DND-41 (cell line): ENCODE results near the gene TMEM236.
A peak's percentile ranks its signal among the peaks of the same experiment; 100 is the strongest.

ENCODE experiments used
- ATAC-seq: fragments of 200-7000 bp; cut with Tn5 transposase; 3 replicates; pipeline ENCODE4 v1.9.1; 2021; ENCODE audit warnings: low read depth; ENCODE audit not compliant: insufficient read depth
- DNase-seq: peaks from one replicate; pipeline ENCODE4 v3.0.0-alpha.2; 2020
- H2AFZ ChIP-seq: 2 replicates; pipeline ENCODE4 v1.6.0; 2012; ENCODE audit warnings: low read depth, low read length
- H3K27ac ChIP-seq: 2 replicates; pipeline ENCODE4 v1.5.1; 2012; ENCODE audit warnings: low read length, inconsistent platforms
- H3K27me3 ChIP-seq: fragments of 200-600 bp; sonication (generic); 2 replicates; pipeline ENCODE4 v1.6.0; 2012; ENCODE audit warnings: low read length, mild to moderate bottlenecking, inconsistent platforms; ENCODE audit not compliant: insufficient read depth, poor library complexity
- H3K36me3 ChIP-seq: 2 replicates; pipeline ENCODE4 v1.5.1; 2012; ENCODE audit warnings: low read length, inconsistent platforms; ENCODE audit not compliant: insufficient read depth
- H3K4me1 ChIP-seq: 2 replicates; pipeline ENCODE4 v1.5.1; 2012; ENCODE audit warnings: mild to moderate bottlenecking, low read length; ENCODE audit not compliant: insufficient read depth
- H3K4me2 ChIP-seq: 2 replicates; pipeline ENCODE4 v1.6.0; 2012; ENCODE audit warnings: mild to moderate bottlenecking, moderate library complexity, low read length, inconsistent platforms; ENCODE audit not compliant: insufficient read depth
- H3K4me3 ChIP-seq, 2 experiments: fragments of 200-600 bp in 1 of 2; shearing (Covaris generic) in 1 of 2; 2 replicates each; pipeline ENCODE4 v1.5.1; 2012 to 2016; ENCODE audit warnings: inconsistent platforms in 2 of 2, low read length in 2 of 2, mild to moderate bottlenecking in 2 of 2, low read depth in 1 of 2, moderate library complexity in 1 of 2
- H3K79me2 ChIP-seq: 2 replicates; pipeline ENCODE4 v1.6.0; 2012; ENCODE audit warnings: low read length, inconsistent platforms; ENCODE audit not compliant: insufficient read depth
- H3K9ac ChIP-seq: 2 replicates; pipeline ENCODE4 v1.6.0; 2012; ENCODE audit warnings: low read depth, mild to moderate bottlenecking, inconsistent platforms, low read length, moderate library complexity
- H3K9me3 ChIP-seq: 2 replicates; pipeline ENCODE4 v1.5.1; 2012; ENCODE audit warnings: low read length, moderate library complexity, mild to moderate bottlenecking, inconsistent platforms; ENCODE audit not compliant: insufficient read depth, severe bottlenecking
- H4K20me1 ChIP-seq: 2 replicates; pipeline ENCODE4 v1.6.0; 2012; ENCODE audit warnings: low read length; ENCODE audit not compliant: insufficient read depth
- CTCF ChIP-seq: IDR thresholded peaks from 2 replicates; pipeline ENCODE4 v1.5.1; 2012; ENCODE audit warnings: borderline replicate concordance, low read length, moderate library complexity, mild to moderate bottlenecking; ENCODE audit not compliant: poor library complexity, severe bottlenecking; ENCODE audit errors: extremely low read depth
- EZH2 ChIP-seq: IDR thresholded peaks from 3 replicates; pipeline ENCODE4 v1.6.1; 2012; ENCODE audit warnings: borderline replicate concordance, low read depth, mild to moderate bottlenecking, moderate library complexity, low read length, inconsistent platforms; ENCODE audit not compliant: severe bottlenecking

The TMEM236 gene

GRCh38 chr10:17749890-17750289 lies 2.1 kb upstream of the TMEM236 start:
- Histone ChIP-seq H4K20me1 (no peaks in the 10 kb centered on the region), H3K27ac (no peak overlapping the region), H3K36me3 (no peaks in the 10 kb centered on the region), H3K4me1 (peaks cover 23% of the 10 kb centered on the region), H2AFZ (no peak overlapping the region), H3K9ac (no peak overlapping the region), H3K9me3 (no peaks in the 10 kb centered on the region), H3K79me2 (no peaks in the 10 kb centered on the region), H3K4me2 (no peak overlapping the region), H3K27me3 (no peaks in the 10 kb centered on the region), H3K4me3 (no peak overlapping the region)
- no peak for ATAC-seq
- TF ChIP-seq EZH2 (no peak), CTCF (no peak)
- DNase-seq = no peak

GRCh38 chr10:17756557-17757217 lies 4.7 kb downstream of the TMEM236 start:
- peaks cover 13% of the 10 kb centered on the region for H3K4me1 ChIP-seq
- no peak overlapping the region for H3K9ac ChIP-seq
- H3K27me3 ChIP-seq = no peaks in the 10 kb centered on the region
- H4K20me1 ChIP-seq = no peaks in the 10 kb centered on the region
- peak overlapping the region; percentile 40; the same call in 1 of the 2 replicates for H2AFZ ChIP-seq
- ATAC-seq (peak; percentile 72), DNase-seq (no peak)
- no peak for TF ChIP-seq CTCF
- no peak for TF ChIP-seq EZH2
- no peaks in the 10 kb centered on the region for H3K79me2 ChIP-seq
- H3K9me3 ChIP-seq = no peaks in the 10 kb centered on the region
- 0 out of 2 replicates have a peak overlapping the region, but pooled peaks have one; percentile 3 for H3K27ac ChIP-seq
- no peaks in the 10 kb centered on the region for H3K36me3 ChIP-seq
- H3K4me2 ChIP-seq = no peak overlapping the region
- no peak overlapping the region for H3K4me3 ChIP-seq

- no peak overlapping the region for H3K4me2 ChIP-seq
- H3K36me3 ChIP-seq = no peaks in the 10 kb centered on the region
- peaks cover 13% of the 10 kb centered on the region for H3K4me1 ChIP-seq
- no peaks in the 10 kb centered on the region for H3K9me3 ChIP-seq
- H3K27me3 ChIP-seq = no peaks in the 10 kb centered on the region
- TF ChIP-seq EZH2 = no peak
- TF ChIP-seq CTCF = no peak
- H2AFZ ChIP-seq = 0 out of 2 replicates have a peak overlapping the region, but pooled peaks have one; percentile 21
- H3K79me2 ChIP-seq = no peaks in the 10 kb centered on the region
- H4K20me1 ChIP-seq = no peaks in the 10 kb centered on the region
- H3K9ac ChIP-seq = no peak overlapping the region
- ATAC-seq (no peak), DNase-seq (no peak)
- no peak overlapping the region for H3K4me3 ChIP-seq
- no peak overlapping the region for H3K27ac ChIP-seq
These were observed 6.2 kb downstream of the TMEM236 start for GRCh38 chr10:17758200-17758599.

- Histone ChIP-seq H3K4me3 (no peak overlapping the region), H3K36me3 (no peaks in the 10 kb centered on the region), H3K9ac (no peak overlapping the region), H3K4me2 (no peak overlapping the region), H3K27ac (no peak overlapping the region), H2AFZ (no peak overlapping the region), H3K9me3 (no peaks in the 10 kb centered on the region), H3K4me1 (peaks cover 13% of the 10 kb centered on the region), H4K20me1 (no peaks in the 10 kb centered on the region), H3K27me3 (no peaks in the 10 kb centered on the region), H3K79me2 (no peaks in the 10 kb centered on the region)
- ATAC-seq (no peak), DNase-seq (no peak)
- TF ChIP-seq EZH2 (no peak), CTCF (no peak)
These were observed 6.9 kb downstream of the TMEM236 start for GRCh38 chr10:17758896-17759295.
